GM21825 (cell line): ENCODE results near the gene MTMR12.
A peak's percentile ranks its signal among the peaks of the same experiment; 100 is the strongest.
"Not testable (repeated sequence)": the region's sequence is repeated elsewhere in the genome, so short reads cannot be mapped to it uniquely, and the experiment has no call there.

ENCODE experiments used
- ATAC-seq: cut with Tn5 transposase; IDR thresholded peaks from one replicate; pipeline ENCODE4 v1.9.1; 2021; ENCODE audit warnings: mild to moderate bottlenecking, moderate library complexity; ENCODE audit not compliant: unreplicated experiment

MTMR12 gene

GRCh38 chr5:32233696-32234447, 78.9 kb downstream of the MTMR12 start:
- ATAC-seq = no peak

GRCh38 chr5:32233220-32233695, 79.5 kb downstream of the MTMR12 start:
- ATAC-seq = no peak

GRCh38 chr5:32232441-32233219, 80.1 kb downstream of the MTMR12 start:
- ATAC-seq = peak; percentile 74

GRCh38 chr5:32231929-32232328, 80.8 kb downstream of the MTMR12 start:
- ATAC-seq = no peak

GRCh38 chr5:32231241-32231640, 81.5 kb downstream of the MTMR12 start:
- no peak for ATAC-seq

- no peak for ATAC-seq
These were observed 82.2 kb downstream of the MTMR12 start for GRCh38 chr5:32230356-32231099.

GRCh38 chr5:32229586-32229985, 83.2 kb downstream of the MTMR12 start:
- ATAC-seq = no peak

- no peak for ATAC-seq
These were observed 83.9 kb downstream of the MTMR12 start for GRCh38 chr5:32228816-32229215.

- ATAC-seq = no peak
These were observed 87.3 kb downstream of the MTMR12 start for GRCh38 chr5:32225445-32225844.

GRCh38 chr5:32223972-32224609, 88.6 kb downstream of the MTMR12 start:
- ATAC-seq = no peak

GRCh38 chr5:32222723-32223470, 89.8 kb downstream of the MTMR12 start:
- no peak for ATAC-seq

- ATAC-seq = no peak
These were observed 94.8 kb downstream of the MTMR12 start for GRCh38 chr5:32217886-32218396.

GRCh38 chr5:32214344-32214743, 98.4 kb downstream of the MTMR12 start:
- not testable (repeated sequence) for ATAC-seq

GRCh38 chr5:32210151-32210550, 102.6 kb downstream of the MTMR12 start:
- no peak for ATAC-seq

GRCh38 chr5:32208837-32209236, 103.9 kb downstream of the MTMR12 start:
- ATAC-seq = not testable (repeated sequence)

- no peak for ATAC-seq
These were observed 105.4 kb downstream of the MTMR12 start for GRCh38 chr5:32207355-32207634.

GRCh38 chr5:32206509-32207354, 106.0 kb downstream of the MTMR12 start:
- no peak for ATAC-seq

- ATAC-seq = no peak
These were observed 106.7 kb downstream of the MTMR12 start for GRCh38 chr5:32206053-32206452.

GRCh38 chr5:32202394-32202793, 110.3 kb downstream of the MTMR12 start:
- ATAC-seq = no peak
